Bronchial epithelial cell (primary cell): ENCODE results near the gene CLEC4F. TPM values are rescaled to one million over a fixed set of nuclear protein-coding genes. Genes with fewer than 3 reads are reported as not detected.

Source experiments
- DNase-seq: peaks from one replicate; pipeline ENCODE4 v3.0.0-alpha.2; 2010; ENCODE audit warnings: low read depth
- FAIRE-seq: peaks from 2 replicates; lab custom pipeline; 2011; peaks lifted over from hg19 to GRCh38; lab: Jason Lieb, UNC
- H3K27me3 ChIP-seq: 2 replicates; pipeline ENCODE4 v1.5.1; 2011; ENCODE audit warnings: low read length; ENCODE audit not compliant: control insufficient read depth, insufficient read depth
- H3K36me3 ChIP-seq: 2 replicates; pipeline ENCODE4 v1.5.1; 2011; ENCODE audit warnings: low read length; ENCODE audit not compliant: control insufficient read depth, insufficient read depth
- H3K4me3 ChIP-seq: 2 replicates; pipeline ENCODE4 v1.5.1; 2011; ENCODE audit warnings: mild to moderate bottlenecking, low read depth, low read length, control low read depth
- CTCF ChIP-seq: IDR thresholded peaks from 2 replicates; pipeline ENCODE4 v1.5.1; 2011; ENCODE audit warnings: mild to moderate bottlenecking, moderate library complexity, low read length, control low read depth, inconsistent platforms; ENCODE audit not compliant: insufficient read depth, severe bottlenecking
- total RNA-seq: library from RNA; depleted of rRNA; stranded (reverse); fragments of >200 nt; gene quantifications from 2 replicates; pipeline ENCODE4 v1.2.1, GENCODE V29; 2014

CLEC4F gene
- total RNA-seq, 1 donor from 2014 or later, result not detected

DNA sequence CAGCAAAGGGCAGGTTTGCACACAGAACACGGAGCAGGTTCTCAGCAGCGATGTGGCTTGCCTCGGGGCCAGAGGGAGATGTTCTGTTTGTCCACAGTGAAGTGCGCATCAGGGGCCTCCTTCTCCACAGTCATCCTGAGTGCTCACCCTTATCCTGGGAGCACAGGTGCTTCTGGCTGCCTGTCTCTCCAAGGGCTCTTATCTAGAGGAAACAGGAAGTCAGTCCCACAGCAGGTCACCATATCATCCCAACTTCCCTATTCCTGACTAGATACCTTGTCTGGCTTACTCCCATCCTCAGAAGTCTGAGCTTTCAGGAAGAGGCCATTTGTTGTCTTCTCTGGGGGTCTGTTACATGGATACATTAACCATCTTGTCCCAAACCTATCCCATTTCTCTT, 15.2 kb upstream of the CLEC4F start, which contains the start of gene CD207:
Gene CD207, minus strand, starts transcription at position 174 of the 400 bp plus-strand sequence. Its CDS starts 40 bp downstream, at position 134.
- DNase-seq, result no peak
- H3K27me3 ChIP-seq, result peaks cover 2% of the 10 kb centered on the region
- H3K36me3 ChIP-seq, result no peaks in the 10 kb centered on the region
- FAIRE-seq, result peak; percentile 62
- TF ChIP-seq CTCF, result no peak
- no peak within 1 kb of the TSS for H3K4me3 ChIP-seq

GRCh38 chr2:70834881-70835280, 14.5 kb upstream of the CLEC4F start:
- H3K27me3 ChIP-seq, result peaks cover 2% of the 10 kb centered on the region
- no peaks in the 10 kb centered on the region for H3K36me3 ChIP-seq
- FAIRE-seq (peak; percentile 23), DNase-seq (no peak)
- H3K4me3 ChIP-seq, result no peak overlapping the region
- TF ChIP-seq CTCF, result no peak

DNA sequence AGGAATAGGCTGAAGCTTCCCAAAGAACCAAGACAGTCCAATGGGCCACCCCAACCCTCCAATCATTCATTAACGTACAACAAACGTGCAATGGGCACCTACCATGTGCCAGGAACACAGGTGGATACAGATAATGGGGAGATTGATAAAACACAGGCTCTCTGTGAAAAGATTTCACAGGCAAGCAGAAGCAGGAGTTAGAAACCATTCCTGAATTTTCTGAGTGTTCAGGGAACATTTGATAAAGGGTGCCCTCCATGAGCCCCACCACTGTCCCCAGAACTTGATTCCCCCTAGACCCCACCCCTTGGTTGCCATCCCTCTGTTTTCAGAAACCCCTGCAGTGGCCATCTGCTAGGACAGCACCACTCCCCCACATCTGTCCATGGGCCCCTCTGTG, 13.7 kb upstream of the CLEC4F start:
- H3K27me3 ChIP-seq, result peaks cover under 1% of the 10 kb centered on the region
- DNase-seq (no peak), FAIRE-seq (no peak)
- H3K4me3 ChIP-seq, result no peak overlapping the region
- no peaks in the 10 kb centered on the region for H3K36me3 ChIP-seq
- no peak for TF ChIP-seq CTCF

- TF ChIP-seq CTCF, result no peak
- no peaks in the 10 kb centered on the region for H3K27me3 ChIP-seq
- H3K4me3 ChIP-seq, result no peak overlapping the region
- no peaks in the 10 kb centered on the region for H3K36me3 ChIP-seq
- FAIRE-seq, result peak; percentile 50
- no peak for DNase-seq
These were observed 12.8 kb upstream of the CLEC4F start for GRCh38 chr2:70833246-70833645.

DNA sequence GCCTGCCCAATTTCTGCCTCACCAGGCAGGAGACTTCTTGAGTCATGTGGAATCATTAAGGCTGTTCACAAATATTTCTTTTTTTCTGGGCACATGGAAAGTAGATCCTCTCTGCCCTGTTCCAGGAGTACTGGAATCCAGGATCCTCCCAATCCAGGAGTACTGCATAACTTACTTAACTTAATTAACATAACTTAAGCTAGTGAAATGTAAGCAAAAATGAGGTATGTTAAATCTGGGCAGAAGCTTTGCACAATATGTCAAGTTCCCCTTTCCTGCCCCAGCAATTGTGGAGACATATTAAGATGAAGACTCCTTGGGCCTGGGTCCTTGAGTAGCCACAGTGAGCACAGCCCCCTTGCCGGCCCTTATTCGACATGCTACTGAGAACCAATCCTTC, 12.0 kb upstream of the CLEC4F start:
- DNase-seq, result no peak
- TF ChIP-seq CTCF, result no peak
- Histone ChIP-seq H3K27me3 (no peaks in the 10 kb centered on the region), H3K36me3 (no peaks in the 10 kb centered on the region), H3K4me3 (no peak overlapping the region)
- FAIRE-seq, result no peak

DNA sequence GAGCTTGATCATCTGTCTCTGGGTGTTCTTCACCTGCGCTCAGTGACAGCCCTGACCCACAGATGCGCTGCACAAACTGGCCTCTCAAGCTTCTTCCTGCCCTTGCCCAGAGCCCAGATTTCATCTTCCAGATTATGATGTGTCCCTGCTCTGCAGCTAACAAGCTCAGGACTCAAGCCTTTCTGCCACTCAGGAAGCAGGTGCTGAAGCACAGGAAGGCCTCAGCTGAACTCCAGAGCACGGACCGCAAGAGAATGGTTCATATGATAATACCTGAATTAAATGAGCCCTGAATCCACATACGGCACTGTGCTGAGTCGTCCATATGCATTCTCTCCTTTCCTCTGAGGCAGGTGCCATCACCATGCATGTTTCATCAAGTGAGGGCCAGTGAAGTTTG, 11.5 kb upstream of the CLEC4F start:
- Histone ChIP-seq H3K27me3 (no peaks in the 10 kb centered on the region), H3K4me3 (no peak overlapping the region), H3K36me3 (no peaks in the 10 kb centered on the region)
- no peak for FAIRE-seq
- DNase-seq, result no peak
- TF ChIP-seq CTCF, result no peak
